AG04450 (cell line): Measurements from ENCODE around the gene VDAC1. TPM values are rescaled to one million over a fixed set of nuclear protein-coding genes. Genes with fewer than 3 reads are reported as not detected.

Experiments
- CTCF ChIA-PET: fragments of 300-600, 350-600 bp; formaldehyde crosslinking; extraction: SDS; loops from one replicate; lab custom pipeline; 2022; ENCODE audit warnings: antibody characterized with exemption, inconsistent platforms; lab: Charles Lee
- POLR2A ChIA-PET: fragments of 350-600 bp; formaldehyde crosslinking; extraction: SDS; loops from one replicate; lab custom pipeline; 2021; ENCODE audit warnings: antibody characterized with exemption, inconsistent platforms; lab: Yijun Ruan, JAX
- DNase-seq: peaks from one replicate; pipeline ENCODE4 v3.0.0-alpha.2; 2011; ENCODE audit warnings: low read depth, low spot score
- H3K27ac ChIP-seq: one replicate; pipeline ENCODE4 v1.5.1; 2012; ENCODE audit warnings: low read depth, low read length, control low read depth
- H3K27me3 ChIP-seq: one replicate; pipeline ENCODE4 v1.6.0; 2012; ENCODE audit warnings: low read length; ENCODE audit not compliant: control insufficient read depth, insufficient read depth
- H3K4me3 ChIP-seq: 2 replicates; pipeline ENCODE4 v1.5.1; 2011; ENCODE audit warnings: mild to moderate bottlenecking, low read depth, low read length, control low read depth
- H3K9me3 ChIP-seq: 2 replicates; pipeline ENCODE4 v1.5.1; 2012; ENCODE audit warnings: low read length; ENCODE audit not compliant: control insufficient read depth, insufficient read depth
- CTCF ChIP-seq: IDR thresholded peaks from 2 replicates; pipeline ENCODE4 v1.5.1; 2011; ENCODE audit warnings: low read depth, low read length, control low read depth, inconsistent platforms
- polyA plus RNA-seq: library from polyadenylated mRNA; depleted of rRNA; stranded (reverse); fragments of >200 nt; gene quantifications from 2 replicates; pipeline ENCODE4 v1.2.3, GENCODE V29; 2011

Gene VDAC1
- polyA plus RNA-seq, 1 experiment = 262 TPM

GRCh38 chr5:134043793-134044792 is 39.3 kb upstream of the VDAC1 start:
- CTCF ChIA-PET = interaction anchor here (1.1 to 14.8 kb wide), 3 partner anchors 17 to 98 kb away, joined by 3 to 458 read pairs (median 9); no protein-coding TSS in a partner anchor
- DNase-seq = no peak
- Histone ChIP-seq H3K4me3 (no peak overlapping the region), H3K9me3 (no peaks in the 10 kb centered on the region; the same call in 1 of the 2 replicates), H3K27me3 (peaks cover 32% of the 10 kb centered on the region), H3K27ac (no peak overlapping the region)
- POLR2A ChIA-PET = no interaction called here
- TF ChIP-seq CTCF = no peak

DNA sequence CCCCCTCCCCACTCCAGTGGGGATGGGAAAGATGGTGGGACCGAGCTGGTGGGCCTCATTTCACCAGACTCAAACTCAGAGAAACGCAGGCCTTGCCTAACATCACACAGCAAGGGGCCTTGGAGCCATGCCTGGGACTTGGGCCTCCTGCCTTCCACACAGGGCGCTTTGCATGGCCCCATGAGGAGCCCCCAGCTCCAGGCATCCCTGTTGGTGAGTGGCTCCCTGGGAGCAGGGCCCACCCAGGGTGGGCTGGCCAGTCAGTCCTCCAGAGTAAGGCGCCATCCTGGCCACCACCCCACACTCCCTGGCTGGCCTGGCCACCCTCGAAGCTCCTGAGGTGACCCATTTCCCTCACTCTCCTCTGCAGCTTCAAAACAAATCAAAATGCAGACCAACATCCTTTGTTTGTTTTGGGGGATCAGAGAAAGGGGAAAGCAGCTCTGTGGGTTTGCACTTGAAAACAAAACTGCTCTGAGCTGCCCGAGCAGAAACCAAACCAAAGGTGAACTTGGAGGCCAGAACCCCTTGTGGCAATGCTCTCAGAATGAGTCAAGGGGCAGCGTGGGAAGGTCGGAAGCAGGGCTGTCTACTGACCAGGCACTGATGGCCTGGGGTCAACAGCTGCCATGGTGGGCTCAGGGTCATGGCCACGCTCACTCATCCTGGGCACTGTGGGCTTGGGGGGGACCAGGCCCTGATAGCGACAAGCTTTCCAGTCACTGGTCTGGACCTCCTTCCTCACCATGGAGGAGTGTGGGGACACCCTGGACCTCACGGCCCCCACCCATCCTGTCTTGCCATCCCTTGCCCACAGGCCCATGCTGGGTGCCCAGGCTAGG is 37.0 kb upstream of the VDAC1 start:
- no peak for DNase-seq
- ChIA-PET POLR2A (no interaction called here), CTCF (interaction anchor here (0.6 to 14.8 kb wide), 7 partner anchors 10 to 1030 kb away, joined by 3 to 458 read pairs (median 5); no protein-coding TSS in a partner anchor)
- Histone ChIP-seq H3K27ac (no peak overlapping the region), H3K4me3 (no peak overlapping the region), H3K9me3 (no peaks in the 10 kb centered on the region; the same call in 1 of the 2 replicates), H3K27me3 (peaks cover 32% of the 10 kb centered on the region)
- TF ChIP-seq CTCF = no peak

GRCh38 chr5:134038138-134038537 is 33.4 kb upstream of the VDAC1 start:
- ChIA-PET CTCF (interaction anchor here (14.8 kb wide), 1 partner anchor 104 kb away, joined by 458 read pairs; no protein-coding TSS in a partner anchor), POLR2A (no interaction called here)
- H3K27ac ChIP-seq = no peak overlapping the region
- no peaks in the 10 kb centered on the region; the same call in 1 of the 2 replicates for H3K9me3 ChIP-seq
- no peak for DNase-seq
- no peak overlapping the region for H3K4me3 ChIP-seq
- H3K27me3 ChIP-seq = peaks cover 27% of the 10 kb centered on the region
- no peak for TF ChIP-seq CTCF

GRCh38 chr5:134037160-134037559 is 32.4 kb upstream of the VDAC1 start:
- ChIA-PET CTCF (interaction anchor here (14.8 kb wide), 1 partner anchor 105 kb away, joined by 458 read pairs; no protein-coding TSS in a partner anchor), POLR2A (no interaction called here)

More at GRCh38 chr5:134037160-134037559, 32.4 kb upstream of the VDAC1 start:
- TF ChIP-seq CTCF = no peak
- H3K27ac ChIP-seq = no peak overlapping the region
- no peaks in the 10 kb centered on the region; the same call in 1 of the 2 replicates for H3K9me3 ChIP-seq
- no peak for DNase-seq
- H3K27me3 ChIP-seq = peaks cover 28% of the 10 kb centered on the region
- no peak overlapping the region for H3K4me3 ChIP-seq
